Left lobe of liver (tissue), 2 donors: Measurements from ENCODE around the gene RAD9A. TPM values are rescaled to one million over a fixed set of nuclear protein-coding genes. Genes with fewer than 3 reads are reported as not detected.
"Not testable (repeated sequence)": the region's sequence is repeated elsewhere in the genome, so short reads cannot be mapped to it uniquely, and the experiment has no call there.

ENCODE experiments used
- ATAC-seq: fragments of 200-7000 bp; cut with Tn5 transposase; one replicate; pipeline ENCODE4 v1.9.1; 2020; ENCODE audit warnings: mild to moderate bottlenecking, moderate library complexity
- DNase-seq: peaks from one replicate; pipeline ENCODE4 v3.0.0-alpha.2; 2020; ENCODE audit warnings: low spot score
- total RNA-seq: library from RNA; stranded (reverse); gene quantifications from one replicate; pipeline ENCODE4 v1.2.1, GENCODE V29; 2021
- donor health status: DM: no; HTN: no; CAD: no; lungs with moderate emphysema.
- donor health status: DM: no; HTN: yes; CAD: no.

The RAD9A gene
- total RNA-seq, 1 donor from 2014 or later, result 14.9 TPM

- DNase-seq, result no peak
- no peak for ATAC-seq
These were observed 2.2 kb downstream of the RAD9A start for GRCh38 chr11:67393990-67394389.

DNA sequence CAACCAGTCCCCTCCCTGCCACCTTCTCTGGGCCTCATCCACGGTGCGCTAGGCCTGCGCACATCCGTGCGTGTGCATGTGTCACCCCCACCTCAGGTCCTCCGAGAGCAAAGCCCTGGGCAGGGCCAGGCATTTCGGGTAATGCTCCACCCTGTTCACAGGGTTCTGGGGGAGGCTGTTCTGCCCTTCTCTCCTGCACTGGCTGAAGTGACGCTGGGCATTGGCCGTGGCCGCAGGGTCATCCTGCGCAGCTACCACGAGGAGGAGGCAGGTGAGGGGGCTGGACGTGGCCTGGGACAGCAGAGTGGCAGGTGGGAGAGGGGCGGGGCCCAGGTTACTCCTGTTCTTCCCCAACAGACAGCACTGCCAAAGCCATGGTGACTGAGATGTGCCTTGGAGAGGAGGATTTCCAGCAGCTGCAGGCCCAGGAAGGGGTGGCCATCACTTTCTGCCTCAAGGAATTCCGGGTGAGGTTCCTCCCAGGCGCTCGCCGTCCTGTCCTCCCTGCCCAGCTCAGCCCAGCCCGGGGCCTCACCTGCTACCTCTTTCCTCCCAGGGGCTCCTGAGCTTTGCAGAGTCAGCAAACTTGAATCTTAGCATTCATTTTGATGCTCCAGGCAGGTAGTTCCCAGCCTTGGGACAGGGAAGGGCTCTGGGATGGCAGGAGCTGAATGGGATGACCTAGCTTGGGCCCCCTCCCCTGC lies 3.9 kb downstream of the RAD9A start:
- ATAC-seq (no peak), DNase-seq (no peak)

DNA sequence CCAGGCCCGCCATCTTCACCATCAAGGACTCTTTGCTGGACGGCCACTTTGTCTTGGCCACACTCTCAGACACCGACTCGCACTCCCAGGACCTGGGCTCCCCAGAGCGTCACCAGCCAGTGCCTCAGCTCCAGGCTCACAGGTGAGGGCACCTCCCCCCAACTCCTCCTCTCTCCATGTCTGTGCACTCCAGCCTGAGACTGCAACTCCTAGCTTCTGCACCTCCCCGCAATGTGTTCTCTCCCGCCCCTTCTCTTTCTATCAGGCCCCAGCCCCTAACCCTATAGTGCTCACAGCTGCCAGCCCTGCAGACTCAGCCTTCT lies 4.4 kb downstream of the RAD9A start:
- DNase-seq, result no peak
- no peak for ATAC-seq

DNA sequence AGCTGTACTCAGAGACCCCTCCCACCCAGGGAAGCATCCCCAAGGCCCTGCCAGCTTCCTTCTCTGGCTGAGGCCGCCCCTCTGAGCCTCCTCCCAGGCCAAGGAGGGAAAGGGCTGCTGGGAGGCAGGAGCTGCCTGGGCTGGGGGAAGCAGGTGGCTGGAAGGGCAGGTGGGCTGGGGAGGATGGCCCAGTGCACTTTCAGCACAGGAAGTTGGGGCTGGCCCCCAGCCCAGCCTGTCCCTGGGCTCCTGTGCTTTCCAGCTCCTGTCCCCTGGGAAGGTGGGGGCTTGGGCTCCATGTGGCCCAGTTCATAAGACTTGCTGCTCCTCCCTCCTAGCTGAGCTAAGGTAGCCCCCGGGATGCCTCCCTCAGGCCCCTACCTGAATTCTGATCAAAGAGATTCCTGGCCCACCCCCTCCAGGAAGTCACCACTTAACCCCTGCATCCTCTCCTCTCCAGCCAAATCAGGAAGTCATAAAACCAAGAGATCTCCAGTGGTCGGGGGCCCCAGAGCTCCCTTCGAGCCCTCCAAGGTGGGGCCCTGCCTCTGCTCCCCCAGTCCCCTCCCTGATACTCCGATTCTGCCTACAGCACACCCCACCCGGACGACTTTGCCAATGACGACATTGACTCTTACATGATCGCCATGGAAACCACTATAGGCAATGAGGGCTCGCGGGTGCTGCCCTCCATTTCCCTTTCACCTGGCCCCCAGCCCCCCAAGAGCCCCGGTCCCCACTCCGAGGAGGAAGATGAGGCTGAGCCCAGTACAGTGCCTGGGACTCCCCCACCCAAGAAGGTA lies 5.0 kb downstream of the RAD9A start:
- ATAC-seq (no peak), DNase-seq (no peak)

DNA sequence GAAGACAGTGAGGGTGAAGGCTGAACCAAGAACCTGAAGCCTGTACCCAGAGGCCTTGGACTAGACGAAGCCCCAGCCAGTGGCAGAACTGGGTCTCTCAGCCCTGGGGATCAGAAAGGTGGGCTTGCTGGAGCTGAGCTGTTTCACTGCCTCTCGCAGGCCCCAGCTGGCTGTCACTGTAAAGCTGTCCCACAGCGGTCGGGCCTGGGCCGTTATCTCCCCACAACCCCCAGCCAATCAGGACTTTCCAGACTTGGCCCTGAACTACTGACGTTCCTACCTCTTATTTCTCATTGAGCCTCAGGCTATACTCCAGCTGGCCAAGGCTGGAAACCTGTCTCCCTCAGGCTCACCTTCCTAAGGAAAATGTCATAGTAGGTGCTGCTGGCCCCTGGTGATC lies 5.8 kb downstream of the RAD9A start:
- DNase-seq (no peak), ATAC-seq (no peak)

- ATAC-seq (no peak), DNase-seq (no peak)
These were observed 6.3 kb downstream of the RAD9A start for GRCh38 chr11:67397986-67398660.

GRCh38 chr11:67398661-67399563 lies 7.1 kb downstream of the RAD9A start:
- no peak for ATAC-seq
- DNase-seq, result no peak

- DNase-seq (no peak), ATAC-seq (peak; percentile 1)
These were observed 8.6 kb downstream of the RAD9A start for GRCh38 chr11:67400251-67400941.

DNA sequence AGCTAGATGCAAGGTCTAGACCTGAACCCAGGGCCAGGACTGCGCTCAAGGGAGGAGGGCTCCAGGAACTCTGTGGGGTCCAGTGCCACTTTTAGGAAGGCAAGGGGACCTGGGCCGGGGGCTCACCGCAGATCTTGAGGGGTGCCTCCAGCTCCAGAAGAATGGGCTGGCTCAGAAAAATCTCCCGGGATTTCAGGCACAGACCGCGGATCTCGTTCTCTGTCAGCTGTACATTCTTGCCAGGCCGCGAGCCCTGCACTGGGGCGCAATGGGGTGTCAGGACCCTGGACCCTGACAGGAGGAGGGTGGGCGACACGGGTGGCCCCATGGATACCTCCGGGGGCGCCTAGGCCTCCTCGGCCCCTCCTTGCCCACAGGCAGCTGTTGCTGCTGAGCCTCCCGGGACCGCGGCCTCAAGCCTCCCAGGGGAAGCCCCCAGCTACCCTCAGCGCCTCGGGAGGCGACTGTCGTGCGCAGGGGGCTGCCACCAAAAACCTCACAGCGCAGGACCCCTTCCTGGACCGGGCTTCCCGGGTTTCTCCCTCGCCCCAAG lies 9.2 kb downstream of the RAD9A start:
- ATAC-seq (no peak), DNase-seq (no peak)

GRCh38 chr11:67401495-67402191 lies 9.9 kb downstream of the RAD9A start, which contains the start of gene PPP1CA:
Gene PPP1CA, minus strand, starts transcription at chr11:67401858. Its CDS starts 76 bp downstream, at chr11:67401782.
- peak; percentile 92 for DNase-seq
- peak; percentile 90 for ATAC-seq

DNA sequence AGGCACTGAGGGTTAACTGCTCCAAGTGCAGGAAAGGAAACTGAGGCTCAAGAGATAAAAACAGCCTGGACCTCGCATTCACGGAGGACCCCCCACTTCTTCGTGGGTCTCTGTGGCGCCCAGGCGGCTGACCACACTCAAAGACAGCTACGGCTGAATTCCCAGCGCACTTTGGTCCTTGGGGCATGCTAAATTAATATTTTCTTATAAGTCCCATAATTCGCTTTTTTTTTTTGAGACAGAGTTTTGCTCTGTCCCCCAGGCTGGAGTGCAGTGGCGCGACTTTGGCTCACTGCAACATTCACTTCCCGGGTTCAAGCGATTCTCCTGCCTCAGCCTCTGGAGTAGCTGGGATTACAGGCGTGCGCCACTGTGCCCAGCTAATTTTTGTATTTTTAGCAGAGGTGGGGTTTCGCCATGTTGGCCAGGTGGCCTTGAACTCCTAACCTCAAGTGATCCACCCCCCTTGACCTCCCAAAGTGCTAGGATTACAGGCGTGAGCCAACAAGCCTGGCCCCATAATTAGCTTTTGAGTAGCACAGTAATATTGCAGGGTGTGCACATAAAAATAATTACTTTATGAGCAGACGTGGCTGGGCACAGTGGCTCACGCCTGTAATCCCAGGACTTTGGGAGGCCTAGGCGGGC lies 10.5 kb downstream of the RAD9A start:
- not testable (repeated sequence) for DNase-seq, ATAC-seq

GRCh38 chr11:67403085-67403484 lies 11.3 kb downstream of the RAD9A start:
- not testable (repeated sequence) for ATAC-seq, DNase-seq

DNA sequence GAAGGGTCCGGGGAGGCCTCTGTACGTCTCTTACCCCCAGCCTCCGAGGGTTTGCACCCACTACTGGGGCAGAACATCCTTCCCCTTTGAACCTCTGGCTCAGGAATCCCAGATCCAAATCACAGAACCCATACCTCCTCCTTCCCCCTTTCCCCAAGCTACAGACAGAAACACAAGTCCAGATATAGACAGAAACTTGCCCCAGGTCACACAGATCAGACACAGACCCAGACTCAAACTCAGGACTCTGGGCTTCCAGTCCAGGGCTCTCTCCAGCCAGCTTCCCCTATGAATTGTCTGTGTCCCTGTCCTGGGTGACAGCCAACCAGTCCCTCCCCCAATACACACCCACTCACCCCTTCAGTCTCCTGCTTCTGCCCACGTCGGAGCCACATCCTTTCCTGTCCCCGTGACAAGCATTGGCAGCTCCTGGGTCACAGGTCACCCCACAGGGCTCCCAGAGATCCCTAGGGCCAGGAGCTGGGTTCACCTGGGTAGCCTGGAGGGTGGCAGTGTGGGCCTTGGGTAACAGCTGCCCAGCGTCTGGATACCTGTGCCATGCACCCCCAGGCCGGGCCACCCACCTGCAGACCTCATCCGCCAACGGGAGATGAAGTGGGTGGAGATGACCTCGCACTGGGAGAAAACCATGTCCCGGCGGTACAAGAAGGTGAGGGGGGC lies 12.9 kb downstream of the RAD9A start:
- ATAC-seq (no peak), DNase-seq (no peak)

DNA sequence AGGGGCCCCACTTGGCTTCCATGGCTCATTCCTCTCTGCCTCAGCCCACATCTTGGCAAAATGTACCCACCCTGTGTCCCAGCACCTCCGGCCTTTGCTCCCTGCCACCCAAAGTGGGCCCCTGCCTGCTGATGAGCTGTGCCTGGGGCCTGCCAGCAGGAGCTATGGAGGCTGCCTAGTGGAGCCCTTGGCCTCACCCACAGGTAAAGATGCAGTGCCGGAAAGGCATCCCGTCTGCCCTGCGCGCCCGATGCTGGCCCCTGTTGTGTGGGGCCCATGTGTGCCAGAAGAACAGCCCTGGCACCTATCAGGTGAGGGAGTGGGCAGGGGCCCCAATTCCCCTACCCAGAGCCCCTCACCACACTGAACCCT lies 13.4 kb downstream of the RAD9A start:
- no peak for DNase-seq
- no peak for ATAC-seq

- no peak for DNase-seq
- ATAC-seq, result no peak
These were observed 14.0 kb downstream of the RAD9A start for GRCh38 chr11:67405688-67406339.

- DNase-seq, result no peak
- ATAC-seq, result no peak
These were observed 14.7 kb downstream of the RAD9A start for GRCh38 chr11:67406420-67406968.

DNA sequence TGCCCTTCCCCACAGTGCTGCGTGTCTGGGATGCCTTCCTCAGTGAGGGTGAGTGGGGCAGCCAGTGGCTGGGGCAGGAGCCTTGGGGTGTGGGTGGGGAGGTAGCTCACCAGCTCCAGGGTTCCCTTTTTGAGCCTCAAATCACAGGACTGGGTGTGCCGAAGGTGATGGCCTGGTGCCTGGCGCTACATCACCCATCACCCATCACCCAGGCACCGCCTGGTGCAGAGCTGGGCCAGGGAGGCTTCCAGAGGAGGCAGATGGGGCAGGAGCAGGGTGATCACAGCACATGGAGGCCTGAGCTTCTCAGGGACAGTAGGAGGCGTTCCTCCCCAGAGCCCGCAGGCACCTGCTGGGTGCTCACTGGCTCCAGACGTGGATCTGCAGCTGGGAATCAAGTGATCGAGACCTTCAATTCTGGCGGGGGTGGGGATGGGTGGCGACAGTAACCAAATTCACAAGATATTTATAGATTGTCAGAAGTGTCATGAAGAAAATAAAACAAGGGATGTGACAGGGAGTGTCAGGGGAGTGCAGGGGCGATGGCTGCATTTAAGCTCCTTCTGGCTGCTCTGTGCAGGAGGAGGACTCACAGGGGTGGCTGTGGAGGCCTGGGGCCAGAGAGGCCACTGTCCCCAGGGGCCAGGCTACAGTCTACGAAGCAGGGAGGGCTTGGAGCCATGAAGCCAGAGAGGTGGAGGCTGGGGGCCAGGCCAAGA lies 15.3 kb downstream of the RAD9A start:
- ATAC-seq (peak; percentile 43), DNase-seq (no peak)
